Limb (tissue), 2 donors: ENCODE measurements around the gene ST6GALNAC3.

Experiments used
- DNase-seq, 2 donors: peaks; one replicate each; pipeline ENCODE4 v3.0.0-alpha.2; 2016; ENCODE audit errors: extremely low spot score in 2 of 2

The ST6GALNAC3 gene

GRCh38 chr1:76680651-76681050, 606.1 kb downstream of the ST6GALNAC3 start:
- DNase-seq = no peak

GRCh38 chr1:76682138-76682537, 607.6 kb downstream of the ST6GALNAC3 start:
- DNase-seq = no peak
